ENCODE results near the gene ADM5. TPM values are rescaled to one million over a fixed set of nuclear protein-coding genes. Genes with fewer than 3 reads are reported as not detected.

Gene ADM5
- total and polyA plus RNA-seq, 2 experiments from 2014 or later, result 2.8 to 5.7 TPM

DNA sequence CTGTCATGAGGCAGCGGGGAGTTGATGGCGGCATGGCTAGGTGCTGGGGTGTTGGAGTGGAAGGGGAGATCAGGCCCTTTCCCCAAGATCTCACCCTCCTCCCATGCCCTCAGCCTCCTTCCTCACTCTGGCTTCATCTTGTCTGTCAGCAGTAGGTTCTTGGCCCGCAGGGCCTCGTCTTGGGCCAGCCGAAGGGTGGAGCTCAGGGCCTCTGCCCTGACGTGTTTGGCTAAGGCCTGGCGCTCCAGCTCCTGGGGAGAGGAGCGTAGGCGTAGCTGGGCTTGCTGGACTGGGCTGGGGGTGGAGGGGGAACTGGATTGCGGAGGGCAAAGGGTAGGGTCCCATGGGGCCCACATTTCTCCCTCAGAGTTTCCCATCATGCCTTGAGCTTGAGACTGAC is 50.5 kb downstream of the ADM5 start (continued):
- TF ChIP-seq, protein P1, sequence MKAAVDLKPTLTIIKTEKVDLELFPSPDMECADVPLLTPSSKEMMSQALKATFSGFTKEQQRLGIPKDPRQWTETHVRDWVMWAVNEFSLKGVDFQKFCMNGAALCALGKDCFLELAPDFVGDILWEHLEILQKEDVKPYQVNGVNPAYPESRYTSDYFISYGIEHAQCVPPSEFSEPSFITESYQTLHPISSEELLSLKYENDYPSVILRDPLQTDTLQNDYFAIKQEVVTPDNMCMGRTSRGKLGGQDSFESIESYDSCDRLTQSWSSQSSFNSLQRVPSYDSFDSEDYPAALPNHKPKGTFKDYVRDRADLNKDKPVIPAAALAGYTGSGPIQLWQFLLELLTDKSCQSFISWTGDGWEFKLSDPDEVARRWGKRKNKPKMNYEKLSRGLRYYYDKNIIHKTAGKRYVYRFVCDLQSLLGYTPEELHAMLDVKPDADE (IDR thresholded peaks at IDR 0.05), result no peak
- TF ChIP-seq NANOG (IDR thresholded peaks at IDR 0.05; ENCODE audit: borderline replicate concordance), result no peak

Small RNAs within 50 kb of the gene (microRNA-seq; reads per million reads assigned to microRNA genes)
- gene MIR5088, result not detected

Small RNAs within 50 kb of the gene (small RNA-seq; reads per million reads assigned to genes)
- gene MIR5088 (ENCODE audit: low replicate concordance), result not detected

Other genes starting within 250 kb of the ADM5 start
- 0.90 and 1.6 TPM in 2 replicates for gene SLC17A7, start 248.1 kb upstream of the ADM5 start, total RNA-seq (2014; rRNA removed; shearing (Covaris generic))
- gene SLC17A7, start 248.1 kb upstream of the ADM5 start, polyA plus RNA-seq (2016; fragmentation: Nextera tagmentation; extraction: Ambion mirVana), result 1.5 TPM in 2 replicates
- 147 and 164 TPM in 2 replicates for gene PIH1D1, start 237.8 kb upstream of the ADM5 start, total RNA-seq (2014; rRNA removed; shearing (Covaris generic))
- gene PIH1D1, start 237.8 kb upstream of the ADM5 start, polyA plus RNA-seq (2016; fragmentation: Nextera tagmentation; extraction: Ambion mirVana), result 93.6 and 103 TPM in 2 replicates
- 57.3 and 62.3 TPM in 2 replicates for gene ALDH16A1, start 236.4 kb upstream of the ADM5 start, total RNA-seq (2014; rRNA removed; shearing (Covaris generic))
- 16.8 and 20.0 TPM in 2 replicates for gene ALDH16A1, start 236.4 kb upstream of the ADM5 start, polyA plus RNA-seq (2016; fragmentation: Nextera tagmentation; extraction: Ambion mirVana)
- gene FLT3LG, start 215.4 kb upstream of the ADM5 start, total RNA-seq (2014; rRNA removed; shearing (Covaris generic)), result 0.49 TPM in 1 of 2 replicates, not detected in the other
- 1.8 and 3.3 TPM in 2 replicates for gene FLT3LG, start 215.4 kb upstream of the ADM5 start, polyA plus RNA-seq (2016; fragmentation: Nextera tagmentation; extraction: Ambion mirVana)
- 2,007 and 2,412 TPM in 2 replicates for gene RPL13A, start 202.0 kb upstream of the ADM5 start, total RNA-seq (2014; rRNA removed; shearing (Covaris generic))
- gene RPL13A, start 202.0 kb upstream of the ADM5 start, polyA plus RNA-seq (2016; fragmentation: Nextera tagmentation; extraction: Ambion mirVana), result 2,105 and 2,261 TPM in 2 replicates
- gene RPS11, start 193.2 kb upstream of the ADM5 start, total RNA-seq (2014; rRNA removed; shearing (Covaris generic)), result 4,006 and 4,643 TPM in 2 replicates
- gene RPS11, start 193.2 kb upstream of the ADM5 start, polyA plus RNA-seq (2016; fragmentation: Nextera tagmentation; extraction: Ambion mirVana), result 2,646 and 2,793 TPM in 2 replicates
- 23.5 and 41.7 TPM in 2 replicates for gene FCGRT, start 176.9 kb upstream of the ADM5 start, total RNA-seq (2014; rRNA removed; shearing (Covaris generic))
- gene FCGRT, start 176.9 kb upstream of the ADM5 start, polyA plus RNA-seq (2016; fragmentation: Nextera tagmentation; extraction: Ambion mirVana), result 62.3 and 66.8 TPM in 2 replicates
- gene RCN3, start 161.6 kb upstream of the ADM5 start, total RNA-seq (2014; rRNA removed; shearing (Covaris generic)), result 44.0 and 54.8 TPM in 2 replicates
- 40.2 and 45.8 TPM in 2 replicates for gene RCN3, start 161.6 kb upstream of the ADM5 start, polyA plus RNA-seq (2016; fragmentation: Nextera tagmentation; extraction: Ambion mirVana)
- gene NOSIP, start 109.0 kb upstream of the ADM5 start, total RNA-seq (2014; rRNA removed; shearing (Covaris generic)), result 88.5 and 89.8 TPM in 2 replicates
- 141 and 143 TPM in 2 replicates for gene NOSIP, start 109.0 kb upstream of the ADM5 start, polyA plus RNA-seq (2016; fragmentation: Nextera tagmentation; extraction: Ambion mirVana)
- 3.8 and 10.5 TPM in 2 replicates for gene PRRG2, start 108.3 kb upstream of the ADM5 start, total RNA-seq (2014; rRNA removed; shearing (Covaris generic))
- gene PRRG2, start 108.3 kb upstream of the ADM5 start, polyA plus RNA-seq (2016; fragmentation: Nextera tagmentation; extraction: Ambion mirVana), result 2.0 and 2.3 TPM in 2 replicates
- 32.1 and 41.6 TPM in 2 replicates for gene PRR12, start 98.4 kb upstream of the ADM5 start, total RNA-seq (2014; rRNA removed; shearing (Covaris generic))
- gene PRR12, start 98.4 kb upstream of the ADM5 start, polyA plus RNA-seq (2016; fragmentation: Nextera tagmentation; extraction: Ambion mirVana), result 8.6 and 10.3 TPM in 2 replicates
- gene RRAS, start 49.5 kb upstream of the ADM5 start, total RNA-seq (2014; rRNA removed; shearing (Covaris generic)), result 6.1 and 9.3 TPM in 2 replicates
- 30.0 and 31.0 TPM in 2 replicates for gene RRAS, start 49.5 kb upstream of the ADM5 start, polyA plus RNA-seq (2016; fragmentation: Nextera tagmentation; extraction: Ambion mirVana)
- gene SCAF1, start 47.4 kb upstream of the ADM5 start, total RNA-seq (2014; rRNA removed; shearing (Covaris generic)), result 47.0 and 53.7 TPM in 2 replicates
- 19.7 and 20.2 TPM in 2 replicates for gene SCAF1, start 47.4 kb upstream of the ADM5 start, polyA plus RNA-seq (2016; fragmentation: Nextera tagmentation; extraction: Ambion mirVana)
- 89.3 and 164 TPM in 2 replicates for gene IRF3, start 23.7 kb upstream of the ADM5 start, total RNA-seq (2014; rRNA removed; shearing (Covaris generic))
- 57.4 and 72.4 TPM in 2 replicates for gene IRF3, start 23.7 kb upstream of the ADM5 start, polyA plus RNA-seq (2016; fragmentation: Nextera tagmentation; extraction: Ambion mirVana)
- gene BCL2L12, start 23.7 kb upstream of the ADM5 start, total RNA-seq (2014; rRNA removed; shearing (Covaris generic)), result 30.6 and 61.3 TPM in 2 replicates
- 102 and 114 TPM in 2 replicates for gene BCL2L12, start 23.7 kb upstream of the ADM5 start, polyA plus RNA-seq (2016; fragmentation: Nextera tagmentation; extraction: Ambion mirVana)
- gene PRMT1, start 12.3 kb upstream of the ADM5 start, total RNA-seq (2014; rRNA removed; shearing (Covaris generic)), result 700 and 762 TPM in 2 replicates
- 587 and 590 TPM in 2 replicates for gene PRMT1, start 12.3 kb upstream of the ADM5 start, polyA plus RNA-seq (2016; fragmentation: Nextera tagmentation; extraction: Ambion mirVana)
- gene CPT1C, start 1.5 kb downstream of the ADM5 start, total RNA-seq (2014; rRNA removed; shearing (Covaris generic)), result 46.8 and 63.4 TPM in 2 replicates
- gene CPT1C, start 1.5 kb downstream of the ADM5 start, polyA plus RNA-seq (2016; fragmentation: Nextera tagmentation; extraction: Ambion mirVana), result 77.3 and 79.3 TPM in 2 replicates
- gene TSKS, start 73.7 kb downstream of the ADM5 start, total RNA-seq (2014; rRNA removed; shearing (Covaris generic)), result not detected in 2 replicates
- gene TSKS, start 73.7 kb downstream of the ADM5 start, polyA plus RNA-seq (2016; fragmentation: Nextera tagmentation; extraction: Ambion mirVana), result 0.82 and 0.99 TPM in 2 replicates
- gene AP2A1, start 77.4 kb downstream of the ADM5 start, total RNA-seq (2014; rRNA removed; shearing (Covaris generic)), result 110 and 129 TPM in 2 replicates
- 34.1 and 37.2 TPM in 2 replicates for gene AP2A1, start 77.4 kb downstream of the ADM5 start, polyA plus RNA-seq (2016; fragmentation: Nextera tagmentation; extraction: Ambion mirVana)
- gene FUZ, start 123.7 kb downstream of the ADM5 start, total RNA-seq (2014; rRNA removed; shearing (Covaris generic)), result 25.7 and 34.8 TPM in 2 replicates
- gene FUZ, start 123.7 kb downstream of the ADM5 start, polyA plus RNA-seq (2016; fragmentation: Nextera tagmentation; extraction: Ambion mirVana), result 24.3 TPM in 2 replicates
- gene MED25, start 128.7 kb downstream of the ADM5 start, total RNA-seq (2014; rRNA removed; shearing (Covaris generic)), result 47.1 and 58.6 TPM in 2 replicates
- gene MED25, start 128.7 kb downstream of the ADM5 start, polyA plus RNA-seq (2016; fragmentation: Nextera tagmentation; extraction: Ambion mirVana), result 45.6 and 46.4 TPM in 2 replicates
- 194 and 209 TPM in 2 replicates for gene PTOV1, start 161.6 kb downstream of the ADM5 start, total RNA-seq (2014; rRNA removed; shearing (Covaris generic))
- 188 and 225 TPM in 2 replicates for gene PTOV1, start 161.6 kb downstream of the ADM5 start, polyA plus RNA-seq (2016; fragmentation: Nextera tagmentation; extraction: Ambion mirVana)
- gene PNKP, start 178.0 kb downstream of the ADM5 start, total RNA-seq (2014; rRNA removed; shearing (Covaris generic)), result 81.4 and 99.6 TPM in 2 replicates
- gene PNKP, start 178.0 kb downstream of the ADM5 start, polyA plus RNA-seq (2016; fragmentation: Nextera tagmentation; extraction: Ambion mirVana), result 109 and 112 TPM in 2 replicates
- 15.7 and 21.5 TPM in 2 replicates for gene AKT1S1, start 187.8 kb downstream of the ADM5 start, total RNA-seq (2014; rRNA removed; shearing (Covaris generic))
- gene AKT1S1, start 187.8 kb downstream of the ADM5 start, polyA plus RNA-seq (2016; fragmentation: Nextera tagmentation; extraction: Ambion mirVana), result 28.0 and 28.6 TPM in 2 replicates
- gene TBC1D17, start 188.1 kb downstream of the ADM5 start, total RNA-seq (2014; rRNA removed; shearing (Covaris generic)), result 12.1 and 19.3 TPM in 2 replicates
- gene TBC1D17, start 188.1 kb downstream of the ADM5 start, polyA plus RNA-seq (2016; fragmentation: Nextera tagmentation; extraction: Ambion mirVana), result 39.5 and 43.1 TPM in 2 replicates
- 0.50 and 0.69 TPM in 2 replicates for gene IL4I1, start 207.3 kb downstream of the ADM5 start, total RNA-seq (2014; rRNA removed; shearing (Covaris generic))
- gene IL4I1, start 207.3 kb downstream of the ADM5 start, polyA plus RNA-seq (2016; fragmentation: Nextera tagmentation; extraction: Ambion mirVana), result 0.57 and 0.60 TPM in 2 replicates
- gene ATF5, start 239.6 kb downstream of the ADM5 start, total RNA-seq (2014; rRNA removed; shearing (Covaris generic)), result 7.4 and 8.2 TPM in 2 replicates
- 9.6 and 10.3 TPM in 2 replicates for gene ATF5, start 239.6 kb downstream of the ADM5 start, polyA plus RNA-seq (2016; fragmentation: Nextera tagmentation; extraction: Ambion mirVana)
- 87.7 and 99.4 TPM in 2 replicates for gene NUP62, start 239.9 kb downstream of the ADM5 start, total RNA-seq (2014; rRNA removed; shearing (Covaris generic))
- 54.0 and 55.5 TPM in 2 replicates for gene NUP62, start 239.9 kb downstream of the ADM5 start, polyA plus RNA-seq (2016; fragmentation: Nextera tagmentation; extraction: Ambion mirVana)

All from GM23338 (cell line).